ENCODE measurements around the gene DDX55.

- TF ChIP-seq CTCF (IDR thresholded peaks at IDR 0.05; ENCODE audit: insufficient read depth, low read length, poor library complexity, severe bottlenecking), result no peak
- no peak for TF ChIP-seq EZH2phosphoT487 (conservative IDR thresholded peaks at IDR 0.05; ENCODE audit: low read length)
Observed at GRCh38 chr12:123598522-123598921, 3.4 kb upstream of the DDX55 start.

All from SU-DHL-6 (cell line).